HepG2 (cell line): ENCODE data around the gene MTHFD1L. TPM values are rescaled to one million over a fixed set of nuclear protein-coding genes. Genes with fewer than 3 reads are reported as not detected.

Experiments used
- ATAC-seq: fragments of 200-7000 bp; cut with Tn5 transposase; 3 replicates; pipeline ENCODE4 v1.9.1; 2020; ENCODE audit warnings: mild to moderate bottlenecking, moderate library complexity
- BruUV-seq: library from RNA; stranded (reverse); fragments of 400-500 nt; replicated peaks from 2 replicates; lab custom pipeline; 2021; lab: Mats Ljungman, UMichigan
- CTCF ChIA-PET: fragments of 300-600 bp; formaldehyde crosslinking; extraction: SDS; loops from one replicate; lab custom pipeline; 2021; ENCODE audit warnings: low total read pairs, inconsistent platforms, low intra/inter-chr PET ratio; lab: Yijun Ruan, JAX
- POLR2A ChIA-PET: fragments of 350-600 bp; sonication (Branson Sonifier 250); formaldehyde crosslinking; loops from one replicate; lab custom pipeline; 2020; ENCODE audit warnings: antibody characterized with exemption, inconsistent platforms; lab: Yijun Ruan, JAX
- DNase-seq: peaks from one replicate; pipeline ENCODE4 v3.0.0-alpha.2; 2015; ENCODE audit warnings: low spot score
- FAIRE-seq: peaks from 3 replicates; lab custom pipeline; 2011; peaks lifted over from hg19 to GRCh38; lab: Jason Lieb, UNC
- H2AFZ ChIP-seq: one replicate; pipeline ENCODE4 v1.6.1; 2011; ENCODE audit warnings: low read length, inconsistent platforms
- H3K27ac ChIP-seq: fragments of 300-600 bp; 3 replicates; pipeline ENCODE4 v1.8.0; 2011; ENCODE audit warnings: mixed run types, mild to moderate bottlenecking, mixed read lengths, low read length, inconsistent platforms; ENCODE audit not compliant: insufficient read depth; ENCODE audit errors: extremely low read length
- H3K27me3 ChIP-seq, 2 experiments: fragments of 200-600 bp in 1 of 2; 2 replicates in 1 of 2; 3 replicates in 1 of 2; pipeline versions ENCODE4 v1.6.0 to v1.8.0; 2011; ENCODE audit warnings: low read length in 2 of 2, mild to moderate bottlenecking in 2 of 2, moderate library complexity in 2 of 2, inconsistent platforms in 1 of 2; ENCODE audit not compliant: insufficient read depth in 2 of 2, control insufficient read depth in 1 of 2
- H3K36me3 ChIP-seq, 2 experiments: fragments of 200-600 bp in 1 of 2; replicated peaks in 1 of 2; 2 replicates in 1 of 2; 3 replicates in 1 of 2; pipeline versions ENCODE4 v1.5.1 to v1.8.0; 2011; ENCODE audit warnings: low read length in 2 of 2, inconsistent platforms in 1 of 2; ENCODE audit not compliant: insufficient read depth in 2 of 2, control insufficient read depth in 1 of 2
- H3K4me1 ChIP-seq: 2 replicates; pipeline ENCODE4 v1.5.1; 2012; ENCODE audit warnings: low read length, inconsistent platforms; ENCODE audit not compliant: insufficient read depth
- H3K4me2 ChIP-seq: 2 replicates; pipeline ENCODE4 v1.6.0; 2011; ENCODE audit warnings: low read depth, low read length, inconsistent platforms
- H3K4me3 ChIP-seq, 3 experiments: fragments of 200-600 bp in 1 of 3; sonication (generic), shearing (Covaris generic) in 1 of 3; replicated peaks in 1 of 3; 2 replicates each; pipeline ENCODE4 v1.5.1; 2011 to 2016; ENCODE audit warnings: low read length in 3 of 3, inconsistent platforms in 2 of 3, low read depth in 2 of 3, mild to moderate bottlenecking in 2 of 3, control low read depth in 1 of 3, mixed read lengths in 1 of 3; ENCODE audit not compliant: insufficient read depth in 1 of 3
- H3K79me2 ChIP-seq: one replicate; pipeline ENCODE4 v1.6.1; 2011; ENCODE audit warnings: low read length, inconsistent platforms; ENCODE audit not compliant: insufficient read depth
- H3K9ac ChIP-seq: 2 replicates; pipeline ENCODE4 v1.6.0; 2011; ENCODE audit warnings: mild to moderate bottlenecking, low read depth, low read length, inconsistent platforms; ENCODE audit not compliant: insufficient read depth
- H3K9me3 ChIP-seq: 2 replicates; pipeline ENCODE4 v1.5.1; 2012; ENCODE audit warnings: mild to moderate bottlenecking, low read length
- H4K20me1 ChIP-seq: 2 replicates; pipeline ENCODE4 v1.6.0; 2011; ENCODE audit warnings: inconsistent platforms, mild to moderate bottlenecking, low read length, moderate library complexity; ENCODE audit not compliant: insufficient read depth
- CREM ChIP-seq, 2 experiments: sonication (generic) in 1 of 2; formaldehyde crosslinking in 1 of 2; IDR thresholded peaks; 2 replicates each; pipeline versions ENCODE4 v1.4.0 to v1.6.1; 2016 to 2020; ENCODE audit warnings: antibody characterized with exemption in 1 of 2, mild to moderate bottlenecking in 1 of 2, missing genetic modification reagents in 1 of 2
- DMAP1 ChIP-seq: IDR thresholded peaks from 2 replicates; pipeline ENCODE4 v1.6.1; 2016
- FOSL1 ChIP-seq: sonication (generic); formaldehyde crosslinking; IDR thresholded peaks from 2 replicates; pipeline ENCODE4 v1.9.0; 2021; ENCODE audit warnings: missing genetic modification reagents, borderline replicate concordance
- HES4 ChIP-seq: sonication (generic); formaldehyde crosslinking; IDR thresholded peaks from 2 replicates; pipeline ENCODE4 v1.9.0; 2021; ENCODE audit warnings: mild to moderate bottlenecking, missing genetic modification reagents, borderline replicate concordance
- ISX ChIP-seq: sonication (generic); formaldehyde crosslinking; conservative IDR thresholded peaks from 2 replicates; pipeline ENCODE4 v1.5.0; 2020; ENCODE audit warnings: missing genetic modification reagents
- LCORL ChIP-seq, 2 experiments: fragments of 450-650 bp in 1 of 2; sonication (generic) in 1 of 2; formaldehyde crosslinking in 1 of 2; IDR thresholded peaks; 2 replicates each; pipeline versions ENCODE4 v1.5.0 to v1.6.1; 2017 to 2020; ENCODE audit warnings: antibody characterized with exemption in 1 of 2, missing genetic modification reagents in 1 of 2
- NCOA1 ChIP-seq: sonication (generic); formaldehyde crosslinking; IDR thresholded peaks from 2 replicates; pipeline ENCODE4 v1.9.0; 2021; ENCODE audit warnings: missing genetic modification reagents
- SPEN ChIP-seq: sonication (generic); formaldehyde crosslinking; IDR thresholded peaks from 2 replicates; pipeline ENCODE4 v1.5.1; 2020; ENCODE audit warnings: low read depth, mild to moderate bottlenecking, missing genetic modification reagents
- YEATS4 ChIP-seq: sonication (generic); formaldehyde crosslinking; IDR thresholded peaks from 2 replicates; pipeline ENCODE4 v1.4.0; 2020; ENCODE audit warnings: missing genetic modification reagents, borderline replicate concordance
- ZNF510 ChIP-seq: sonication (generic); formaldehyde crosslinking; IDR thresholded peaks from 2 replicates; pipeline ENCODE4 v1.4.0; 2020; ENCODE audit warnings: low read depth, mild to moderate bottlenecking, missing genetic modification reagents
- WGBS: methylation state at CpG from one replicate; pipeline ENCODE4 v1.1.6; 2017; ENCODE audit warnings: low lambda C conversion rate; 5-methylcytosine and 5-hydroxymethylcytosine counted together
- in situ Hi-C: cut with HindIII; loops from 2 replicates; pipeline ENCODE4 v1.10.0; 2017; ENCODE audit warnings: low pct_unique_long_range_greater_than_20kb; ENCODE audit not compliant: extremely low pct_ligation_motif_present
- intact Hi-C: fragments of 100-400 bp; cut with micrococcal nuclease; formaldehyde crosslinking; loops from one replicate; pipeline ENCODE4 v1.10.0; 2022; ENCODE audit not compliant: unreplicated experiment
- polyA plus RNA-seq, 8 experiments: library from polyadenylated mRNA; depleted of rRNA in 3 of 8; stranded (reverse) in 7 of 8; unstranded in 1 of 8; fragments of >200 nt; fragmentation: Illumina TruSeq in 4 of 8; extraction: Trizol in 4 of 8; gene quantifications; 2 replicates each; pipeline versions ENCODE4 v1.2.1 to v1.2.3, GENCODE V29; 2011 to 2016; ENCODE audit warnings: low read depth in 4 of 8, missing spikeins in 1 of 8, mixed read lengths in 1 of 8; ENCODE audit not compliant: insufficient read depth in 1 of 8
- total RNA-seq, 5 experiments: library from RNA; depleted of rRNA; stranded (reverse); fragments of >200 nt; fragmentation: Illumina TruSeq; extraction: Trizol; gene quantifications; 2 replicates each; pipeline ENCODE4 v1.2.3, GENCODE V29; 2016; ENCODE audit warnings: low read depth in 1 of 5
- TF ChIP-seq, protein P1 (sequence below): sonication (generic); formaldehyde crosslinking; IDR thresholded peaks from 2 replicates; pipeline ENCODE4 v1.5.1; 2020; ENCODE audit warnings: mild to moderate bottlenecking, missing genetic modification reagents
- TF ChIP-seq, protein P2 (sequence below): sonication (generic); formaldehyde crosslinking; IDR thresholded peaks from 2 replicates; pipeline ENCODE4 v1.4.0; 2020; ENCODE audit warnings: missing genetic modification reagents, borderline replicate concordance
- TF ChIP-seq, protein P3 (sequence below), 2 experiments: fragments of 450-650 bp in 1 of 2; sonication (generic) in 1 of 2; formaldehyde crosslinking; IDR thresholded peaks; 2 replicates each; pipeline versions ENCODE4 v1.5.0 to v1.8.0; 2020 to 2022; ENCODE audit warnings: mild to moderate bottlenecking in 1 of 2, missing genetic modification reagents in 1 of 2
- TF ChIP-seq, protein P4 (sequence below): sonication (generic); formaldehyde crosslinking; IDR thresholded peaks from 2 replicates; pipeline ENCODE4 v1.5.0; 2020; ENCODE audit warnings: mild to moderate bottlenecking, missing genetic modification reagents

MTHFD1L gene
- total and polyA plus RNA-seq, 2 of the 13 experiments (the other 11 are each of a cell fraction or from before 2014, with no cell fraction given): 24.0 to 39.6 TPM

DNA sequence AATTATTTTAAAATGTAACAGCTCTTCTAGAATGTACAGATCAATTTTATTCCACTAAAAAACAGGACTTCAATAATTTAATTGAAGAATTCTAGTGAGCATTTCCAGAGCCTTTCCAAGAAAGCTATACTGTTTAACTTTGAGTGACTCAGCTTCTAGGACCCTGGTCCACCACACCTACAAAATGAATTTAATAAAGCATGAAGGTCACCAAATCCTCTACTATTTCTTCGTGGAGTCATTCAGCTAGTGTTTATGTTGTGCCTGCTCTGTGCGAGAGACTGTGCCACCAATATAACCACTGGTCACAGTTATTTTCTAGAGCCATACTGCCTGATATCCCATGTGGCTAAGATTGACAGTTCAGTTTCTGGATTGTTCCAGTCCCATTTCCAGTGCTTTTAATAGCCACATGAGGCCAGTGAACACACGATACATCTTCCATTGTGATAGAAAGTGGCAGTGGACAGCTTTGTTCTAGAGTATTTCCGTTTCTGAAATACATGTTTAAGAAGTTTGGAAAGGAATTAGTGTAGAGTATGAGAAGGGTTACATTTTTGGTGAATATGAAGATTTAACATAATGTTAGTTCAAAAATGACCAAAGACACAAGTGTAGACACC is 160.7 kb downstream of the MTHFD1L start:
- CTCF ChIA-PET: no interaction called here
- POLR2A ChIA-PET: interaction anchor here (0.7 to 2.0 kb wide), 4 partner anchors 10 to 93 kb away, joined by 3 to 5 read pairs (median 3); no protein-coding TSS in a partner anchor
- peaks cover 6 to 21% of the 10 kb centered on the region in 2 experiments for H3K36me3 ChIP-seq
- peaks cover 18% of the 10 kb centered on the region for H3K4me1 ChIP-seq
- no peak overlapping the region for H3K4me2 ChIP-seq
- FAIRE-seq (no peak), ATAC-seq (no peak), DNase-seq (no peak)
- BruUV-seq: no TSS peak
- no peak overlapping the region for H2AFZ ChIP-seq
- H3K27me3 ChIP-seq: no peaks in the 10 kb centered on the region
- intact Hi-C loops (no loop called here), in situ Hi-C loops (no loop called here)
- no peaks in the 10 kb centered on the region for H4K20me1 ChIP-seq
- 92% methylated on average over 4 of the region's 4 CpGs for WGBS
- H3K79me2 ChIP-seq: no peaks in the 10 kb centered on the region
- H3K4me3 ChIP-seq: no peak overlapping the region
- H3K27ac ChIP-seq: no peak overlapping the region
- H3K9me3 ChIP-seq: no peaks in the 10 kb centered on the region
- no peak overlapping the region for H3K9ac ChIP-seq
- TF ChIP-seq CREM (IDR thresholded peaks at IDR 0.05): no peak
- no peak for TF ChIP-seq CREM (CRISPR knock-in tag; IDR thresholded peaks at IDR 0.05)
- no peak for TF ChIP-seq ZNF510 (CRISPR knock-in tag)
- TF ChIP-seq, protein P1, sequence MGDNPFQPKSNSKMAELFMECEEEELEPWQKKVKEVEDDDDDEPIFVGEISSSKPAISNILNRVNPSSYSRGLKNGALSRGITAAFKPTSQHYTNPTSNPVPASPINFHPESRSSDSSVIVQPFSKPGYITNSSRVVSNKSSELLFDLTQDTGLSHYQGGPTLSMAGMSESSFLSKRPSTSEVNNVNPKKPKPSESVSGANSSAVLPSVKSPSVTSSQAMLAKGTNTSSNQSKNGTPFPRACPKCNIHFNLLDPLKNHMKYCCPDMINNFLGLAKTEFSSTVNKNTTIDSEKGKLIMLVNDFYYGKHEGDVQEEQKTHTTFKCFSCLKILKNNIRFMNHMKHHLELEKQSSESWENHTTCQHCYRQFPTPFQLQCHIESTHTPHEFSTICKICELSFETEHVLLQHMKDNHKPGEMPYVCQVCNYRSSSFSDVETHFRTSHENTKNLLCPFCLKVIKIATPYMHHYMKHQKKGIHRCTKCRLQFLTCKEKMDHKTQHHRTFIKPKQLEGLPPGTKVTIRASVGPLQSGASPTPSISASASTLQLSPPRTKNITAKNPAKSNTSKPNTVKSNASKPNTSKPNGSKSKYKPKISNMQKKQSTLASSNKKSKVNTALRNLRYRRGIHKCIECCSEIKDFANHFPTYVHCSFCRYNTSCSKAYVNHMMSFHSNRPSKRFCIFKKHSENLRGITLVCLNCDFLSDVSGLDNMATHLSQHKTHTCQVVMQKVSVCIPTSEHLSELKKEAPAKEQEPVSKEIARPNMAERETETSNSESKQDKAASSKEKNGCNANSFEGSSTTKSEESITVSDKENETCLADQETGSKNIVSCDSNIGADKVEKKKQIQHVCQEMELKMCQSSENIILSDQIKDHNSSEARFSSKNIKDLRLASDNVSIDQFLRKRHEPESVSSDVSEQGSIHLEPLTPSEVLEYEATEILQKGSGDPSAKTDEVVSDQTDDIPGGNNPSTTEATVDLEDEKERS (CRISPR knock-in tag): no peak
- TF ChIP-seq NCOA1 (CRISPR knock-in tag): no peak
- TF ChIP-seq DMAP1: no peak
- TF ChIP-seq FOSL1 (CRISPR knock-in tag): no peak
- TF ChIP-seq, protein P2, sequence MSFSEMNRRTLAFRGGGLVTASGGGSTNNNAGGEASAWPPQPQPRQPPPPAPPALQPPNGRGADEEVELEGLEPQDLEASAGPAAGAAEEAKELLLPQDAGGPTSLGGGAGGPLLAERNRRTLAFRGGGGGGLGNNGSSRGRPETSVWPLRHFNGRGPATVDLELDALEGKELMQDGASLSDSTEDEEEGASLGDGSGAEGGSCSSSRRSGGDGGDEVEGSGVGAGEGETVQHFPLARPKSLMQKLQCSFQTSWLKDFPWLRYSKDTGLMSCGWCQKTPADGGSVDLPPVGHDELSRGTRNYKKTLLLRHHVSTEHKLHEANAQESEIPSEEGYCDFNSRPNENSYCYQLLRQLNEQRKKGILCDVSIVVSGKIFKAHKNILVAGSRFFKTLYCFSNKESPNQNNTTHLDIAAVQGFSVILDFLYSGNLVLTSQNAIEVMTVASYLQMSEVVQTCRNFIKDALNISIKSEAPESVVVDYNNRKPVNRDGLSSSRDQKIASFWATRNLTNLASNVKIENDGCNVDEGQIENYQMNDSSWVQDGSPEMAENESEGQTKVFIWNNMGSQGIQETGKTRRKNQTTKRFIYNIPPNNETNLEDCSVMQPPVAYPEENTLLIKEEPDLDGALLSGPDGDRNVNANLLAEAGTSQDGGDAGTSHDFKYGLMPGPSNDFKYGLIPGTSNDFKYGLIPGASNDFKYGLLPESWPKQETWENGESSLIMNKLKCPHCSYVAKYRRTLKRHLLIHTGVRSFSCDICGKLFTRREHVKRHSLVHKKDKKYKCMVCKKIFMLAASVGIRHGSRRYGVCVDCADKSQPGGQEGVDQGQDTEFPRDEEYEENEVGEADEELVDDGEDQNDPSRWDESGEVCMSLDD: no peak
- TF ChIP-seq HES4 (CRISPR knock-in tag): no peak
- TF ChIP-seq SPEN: no peak
- TF ChIP-seq, protein P3, sequence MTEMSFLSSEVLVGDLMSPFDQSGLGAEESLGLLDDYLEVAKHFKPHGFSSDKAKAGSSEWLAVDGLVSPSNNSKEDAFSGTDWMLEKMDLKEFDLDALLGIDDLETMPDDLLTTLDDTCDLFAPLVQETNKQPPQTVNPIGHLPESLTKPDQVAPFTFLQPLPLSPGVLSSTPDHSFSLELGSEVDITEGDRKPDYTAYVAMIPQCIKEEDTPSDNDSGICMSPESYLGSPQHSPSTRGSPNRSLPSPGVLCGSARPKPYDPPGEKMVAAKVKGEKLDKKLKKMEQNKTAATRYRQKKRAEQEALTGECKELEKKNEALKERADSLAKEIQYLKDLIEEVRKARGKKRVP (CRISPR knock-in tag; IDR thresholded peaks at IDR 0.05): no peak
- TF ChIP-seq, protein P4, sequence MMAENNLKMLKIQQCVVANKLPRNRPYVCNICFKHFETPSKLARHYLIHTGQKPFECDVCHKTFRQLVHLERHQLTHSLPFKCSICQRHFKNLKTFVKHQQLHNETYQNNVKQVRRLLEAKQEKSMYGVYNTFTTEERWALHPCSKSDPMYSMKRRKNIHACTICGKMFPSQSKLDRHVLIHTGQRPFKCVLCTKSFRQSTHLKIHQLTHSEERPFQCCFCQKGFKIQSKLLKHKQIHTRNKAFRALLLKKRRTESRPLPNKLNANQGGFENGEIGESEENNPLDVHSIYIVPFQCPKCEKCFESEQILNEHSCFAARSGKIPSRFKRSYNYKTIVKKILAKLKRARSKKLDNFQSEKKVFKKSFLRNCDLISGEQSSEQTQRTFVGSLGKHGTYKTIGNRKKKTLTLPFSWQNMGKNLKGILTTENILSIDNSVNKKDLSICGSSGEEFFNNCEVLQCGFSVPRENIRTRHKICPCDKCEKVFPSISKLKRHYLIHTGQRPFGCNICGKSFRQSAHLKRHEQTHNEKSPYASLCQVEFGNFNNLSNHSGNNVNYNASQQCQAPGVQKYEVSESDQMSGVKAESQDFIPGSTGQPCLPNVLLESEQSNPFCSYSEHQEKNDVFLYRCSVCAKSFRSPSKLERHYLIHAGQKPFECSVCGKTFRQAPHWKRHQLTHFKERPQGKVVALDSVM: no peak
- TF ChIP-seq YEATS4 (CRISPR knock-in tag): no peak
- TF ChIP-seq LCORL (IDR thresholded peaks at IDR 0.05): no peak
- TF ChIP-seq LCORL (CRISPR knock-in tag; IDR thresholded peaks at IDR 0.05): no peak
- no peak for TF ChIP-seq ISX (CRISPR knock-in tag)
